Renal cortical epithelial cell (primary cell): ENCODE data around the gene DENND1C. TPM values are rescaled to one million over a fixed set of nuclear protein-coding genes. Genes with fewer than 3 reads are reported as not detected.

ENCODE experiments used
- DNase-seq: peaks from one replicate; pipeline ENCODE4 v3.0.0-alpha.2; 2011; ENCODE audit warnings: low read depth
- total RNA-seq: library from RNA; depleted of rRNA; stranded (reverse); fragments of >200 nt; gene quantifications from 2 replicates; pipeline ENCODE4 v1.2.3, GENCODE V29; 2014

The DENND1C gene
- total RNA-seq, 1 donor from 2014 or later: 0.20 TPM

- no peak for DNase-seq
Observed at GRCh38 chr19:6478815-6479214, 2.8 kb downstream of the DENND1C start.

GRCh38 chr19:6476896-6477431 is 4.6 kb downstream of the DENND1C start:
- DNase-seq: no peak

DNA sequence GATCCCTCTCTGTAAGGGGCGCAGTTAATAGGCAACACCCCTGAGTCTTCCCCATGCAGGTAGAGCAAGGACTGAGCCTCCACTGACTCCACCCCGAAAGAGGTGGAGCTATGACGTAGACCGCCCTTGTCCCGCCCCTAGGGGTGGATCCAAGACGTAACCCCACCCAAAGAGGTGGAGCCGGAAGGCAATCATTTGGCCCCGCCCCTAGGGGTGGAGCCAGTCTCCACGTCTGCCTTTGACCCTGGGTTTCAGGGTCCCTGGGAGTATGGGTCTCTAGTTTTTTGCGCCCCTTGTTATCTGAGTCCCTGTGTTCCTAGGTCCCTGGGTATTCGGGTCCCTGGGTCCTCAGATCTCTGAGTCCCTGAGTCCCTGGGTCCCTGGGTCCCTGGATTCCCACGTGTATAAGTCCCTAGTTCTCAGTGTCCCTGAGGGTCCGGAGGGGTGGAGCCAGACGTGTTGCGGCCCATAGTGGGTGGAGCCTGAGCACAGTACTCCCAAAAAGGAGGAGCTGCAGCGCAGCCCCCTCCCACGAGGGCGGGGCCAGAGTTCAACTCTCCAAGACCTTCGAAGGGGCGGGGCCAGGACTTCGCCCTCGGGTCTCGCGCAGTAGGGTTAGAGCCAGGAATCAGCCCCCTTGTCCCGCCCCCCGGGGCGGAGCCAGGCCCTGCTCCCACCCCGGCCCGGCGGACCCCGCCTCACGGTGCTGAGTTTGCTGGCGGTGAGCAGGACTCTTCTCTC is 5.3 kb downstream of the DENND1C start:
- peak; percentile 90 for DNase-seq

GRCh38 chr19:6475321-6476108 is 6.1 kb downstream of the DENND1C start:
- no peak for DNase-seq

- DNase-seq: no peak
Observed at GRCh38 chr19:6473647-6474046, 7.9 kb downstream of the DENND1C start.

DNA sequence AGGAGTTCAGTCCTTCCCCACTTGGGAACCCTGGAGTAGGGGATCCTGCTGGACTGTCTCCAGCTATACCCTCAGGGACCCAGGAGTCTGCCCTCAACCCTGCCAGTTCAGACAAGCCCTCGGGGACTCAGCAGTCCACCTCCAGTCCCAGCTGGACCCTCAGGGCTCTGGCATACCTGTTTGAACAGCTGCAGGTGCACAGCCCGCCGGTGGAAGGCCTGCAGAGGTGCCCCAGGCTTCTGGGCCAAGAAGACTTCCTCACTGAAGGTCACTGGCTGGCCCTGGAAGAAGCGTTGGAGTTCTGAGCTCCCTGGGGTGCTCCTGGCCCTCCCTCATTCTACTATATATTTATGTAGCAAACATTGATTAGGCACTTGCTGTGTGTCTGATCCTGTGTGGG is 8.9 kb downstream of the DENND1C start:
- DNase-seq: no peak

DNA sequence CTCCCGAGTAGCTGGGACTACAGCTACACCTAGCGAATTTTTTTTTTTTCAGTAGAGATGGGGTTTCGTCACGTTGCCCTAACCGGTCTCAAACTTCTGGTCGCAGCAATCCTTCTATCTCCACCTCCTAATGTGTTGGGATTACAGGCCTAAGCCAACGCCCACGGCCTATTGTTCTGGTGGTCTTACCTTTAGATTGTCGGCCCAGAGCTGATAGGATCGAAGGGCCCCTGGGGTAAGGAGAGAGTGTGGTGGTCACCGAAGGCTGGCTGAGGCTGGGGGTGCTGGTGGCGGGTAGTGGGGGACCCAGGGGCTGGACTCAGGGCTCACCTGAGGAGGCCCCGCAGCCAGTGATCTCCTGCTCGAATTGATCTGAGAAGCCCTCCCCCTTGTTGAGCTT is 10.5 kb downstream of the DENND1C start:
- no peak for DNase-seq

- no peak for DNase-seq
Observed at GRCh38 chr19:6470173-6470572, 11.4 kb downstream of the DENND1C start.

- DNase-seq: no peak
Observed at GRCh38 chr19:6467384-6467783, 14.2 kb downstream of the DENND1C start.

DNA sequence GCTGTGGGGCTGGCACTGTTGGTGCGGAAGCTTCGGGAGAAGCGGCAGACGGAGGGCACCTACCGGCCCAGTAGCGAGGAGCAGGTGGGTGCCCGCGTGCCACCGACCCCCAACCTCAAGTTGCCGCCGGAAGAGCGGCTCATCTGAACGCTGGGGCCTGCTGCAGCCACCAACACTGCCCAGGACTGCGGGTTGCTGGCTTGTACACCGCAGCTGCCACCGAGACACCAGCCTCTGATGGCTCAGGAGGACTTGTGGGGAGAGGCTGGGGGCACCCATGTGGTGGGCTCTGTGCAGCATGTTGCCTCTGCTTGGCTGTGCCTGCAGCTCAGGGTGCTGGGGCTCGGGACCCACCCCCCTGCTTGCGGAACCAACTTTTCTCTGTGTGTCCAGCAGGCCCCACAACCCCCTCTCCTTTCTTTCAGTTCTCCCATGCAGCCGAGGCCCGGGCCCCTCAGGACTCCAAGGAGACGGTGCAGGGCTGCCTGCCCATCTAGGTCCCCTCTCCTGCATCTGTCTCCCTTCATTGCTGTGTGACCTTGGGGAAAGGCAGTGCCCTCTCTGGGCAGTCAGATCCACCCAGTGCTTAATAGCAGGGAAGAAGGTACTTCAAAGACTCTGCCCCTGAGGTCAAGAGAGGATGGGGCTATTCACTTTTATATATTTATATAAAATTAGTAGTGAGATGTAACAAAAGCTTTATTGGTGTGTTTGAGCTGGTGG is 14.9 kb downstream of the DENND1C start:
- no peak for DNase-seq

- DNase-seq: no peak
Observed at GRCh38 chr19:6465663-6466062, 15.9 kb downstream of the DENND1C start.

GRCh38 chr19:6465006-6465405 is 16.6 kb downstream of the DENND1C start:
- peak; percentile 14 for DNase-seq

DNA sequence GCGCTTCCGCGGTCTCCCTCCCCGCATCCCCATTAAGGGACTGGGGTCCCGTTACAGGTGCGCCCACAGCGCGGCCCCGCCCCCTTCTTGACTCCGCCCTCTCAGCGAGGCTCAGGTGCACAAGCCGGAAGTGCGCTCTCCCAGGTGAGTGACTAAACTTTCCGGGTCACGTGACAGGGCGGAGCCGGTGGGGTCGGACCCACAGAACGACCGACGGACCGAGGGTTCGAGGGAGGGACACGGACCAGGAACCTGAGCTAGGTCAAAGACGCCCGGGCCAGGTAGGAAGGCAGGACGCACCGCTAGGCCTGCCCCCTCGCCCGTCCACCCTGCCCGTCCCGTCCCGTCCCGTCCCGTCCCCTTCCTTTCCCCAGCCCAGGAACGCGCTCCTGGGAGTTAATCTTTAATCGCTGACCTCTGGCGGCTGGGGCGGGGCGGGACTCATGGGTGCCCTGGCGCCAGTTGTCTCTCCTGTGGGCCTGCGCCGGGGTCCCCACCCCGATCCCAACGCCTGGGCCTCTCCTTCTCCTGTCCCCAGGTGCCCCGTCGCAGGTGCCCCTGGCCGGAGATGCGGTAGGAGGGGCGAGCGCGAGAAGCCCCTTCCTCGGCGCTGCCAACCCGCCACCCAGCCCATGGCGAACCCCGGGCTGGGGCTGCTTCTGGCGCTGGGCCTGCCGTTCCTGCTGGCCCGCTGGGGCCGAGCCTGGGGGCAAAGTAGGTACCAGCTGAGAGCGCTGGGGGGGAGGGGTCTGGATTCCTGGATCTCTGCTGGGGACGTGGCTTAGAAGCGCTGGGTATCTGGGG is 17.3 kb downstream of the DENND1C start, which contains the start of gene CRB3:
TSS of gene CRB3 (plus strand) at position 202 of the 804 bp plus-strand sequence. CDS start at position 633, 431 bp downstream.
- DNase-seq: peak; percentile 17

- DNase-seq: peak; percentile 94
Observed at GRCh38 chr19:6460099-6460884, 21.3 kb downstream of the DENND1C start.

- DNase-seq: peak; percentile 49
Observed at GRCh38 chr19:6459262-6460098, 22.1 kb downstream of the DENND1C start, which contains the start of gene SLC25A23. TSS of gene SLC25A23 (minus strand) at chr19:6459792. CDS start at chr19:6459628, 164 bp downstream.

DNA sequence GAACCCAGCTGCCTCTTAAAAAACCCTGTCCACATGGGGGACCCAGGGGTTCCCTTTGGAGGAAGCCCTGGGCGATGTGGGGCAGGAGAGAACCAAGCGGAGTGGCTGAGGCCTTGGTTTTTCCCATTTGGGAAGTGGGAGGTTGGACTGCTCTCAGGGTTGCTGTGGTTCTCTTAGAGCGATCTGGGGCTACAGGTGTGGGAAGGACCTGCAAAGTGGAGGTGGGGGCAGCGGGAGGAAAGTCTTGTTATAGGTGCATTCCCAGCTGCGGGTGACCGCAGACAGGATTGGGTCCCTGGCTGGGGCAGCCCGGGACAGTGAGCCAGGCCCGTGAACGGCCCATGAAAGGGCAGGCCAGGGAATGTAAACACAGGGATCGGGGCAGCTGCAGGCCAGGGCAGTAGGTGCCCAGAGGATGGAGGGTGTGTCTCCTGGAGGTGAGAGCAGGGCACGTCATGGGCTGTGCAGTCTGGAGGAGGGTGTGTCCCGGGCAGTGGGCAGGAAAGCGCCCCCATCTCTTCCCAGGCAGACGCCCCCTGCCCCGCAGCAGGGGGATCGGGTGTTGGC is 22.8 kb downstream of the DENND1C start:
- no peak for DNase-seq

- DNase-seq: no peak
Observed at GRCh38 chr19:6457958-6458694, 23.5 kb downstream of the DENND1C start.

- no peak for DNase-seq
Observed at GRCh38 chr19:6455924-6456323, 25.7 kb downstream of the DENND1C start.
